ENCODE results near the gene CTNNA3.

DNA sequence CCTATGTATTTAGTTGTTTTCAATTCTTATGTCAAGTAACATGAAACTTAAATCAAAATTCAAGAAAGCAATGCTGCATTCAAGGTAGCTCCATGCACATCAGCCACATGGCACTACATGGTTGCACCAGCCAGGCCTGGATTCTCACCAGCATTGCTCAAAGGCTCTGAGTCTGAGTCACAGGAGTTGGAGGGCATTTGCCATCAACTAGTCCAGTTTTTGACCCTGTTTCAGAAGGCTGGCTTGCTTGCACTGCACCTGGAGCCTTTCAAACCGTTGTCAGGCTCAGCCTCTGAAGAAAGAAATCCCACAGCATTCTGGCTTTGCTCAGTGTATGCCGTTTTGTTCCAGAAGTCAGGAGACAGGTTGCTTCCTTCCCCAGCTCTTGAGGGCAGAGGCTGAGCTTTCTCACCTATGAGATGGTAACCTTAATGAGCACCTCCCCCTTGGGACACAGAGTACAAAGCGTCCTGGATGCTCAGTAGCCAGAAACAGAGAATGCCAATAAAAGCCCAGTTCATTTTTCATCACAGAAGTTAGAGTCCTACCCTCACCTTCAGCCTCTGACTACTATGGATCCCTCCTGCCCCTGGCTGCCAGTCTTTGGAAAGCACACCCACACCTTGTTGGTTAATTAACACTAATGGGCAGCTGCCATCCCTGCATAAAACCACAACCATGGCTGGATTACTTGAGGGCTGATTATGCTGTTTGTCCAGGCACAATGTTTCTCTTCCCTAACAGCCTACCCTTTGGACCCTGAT lies 1058.5 kb downstream of the CTNNA3 start:
- TF ChIP-seq, protein P1, sequence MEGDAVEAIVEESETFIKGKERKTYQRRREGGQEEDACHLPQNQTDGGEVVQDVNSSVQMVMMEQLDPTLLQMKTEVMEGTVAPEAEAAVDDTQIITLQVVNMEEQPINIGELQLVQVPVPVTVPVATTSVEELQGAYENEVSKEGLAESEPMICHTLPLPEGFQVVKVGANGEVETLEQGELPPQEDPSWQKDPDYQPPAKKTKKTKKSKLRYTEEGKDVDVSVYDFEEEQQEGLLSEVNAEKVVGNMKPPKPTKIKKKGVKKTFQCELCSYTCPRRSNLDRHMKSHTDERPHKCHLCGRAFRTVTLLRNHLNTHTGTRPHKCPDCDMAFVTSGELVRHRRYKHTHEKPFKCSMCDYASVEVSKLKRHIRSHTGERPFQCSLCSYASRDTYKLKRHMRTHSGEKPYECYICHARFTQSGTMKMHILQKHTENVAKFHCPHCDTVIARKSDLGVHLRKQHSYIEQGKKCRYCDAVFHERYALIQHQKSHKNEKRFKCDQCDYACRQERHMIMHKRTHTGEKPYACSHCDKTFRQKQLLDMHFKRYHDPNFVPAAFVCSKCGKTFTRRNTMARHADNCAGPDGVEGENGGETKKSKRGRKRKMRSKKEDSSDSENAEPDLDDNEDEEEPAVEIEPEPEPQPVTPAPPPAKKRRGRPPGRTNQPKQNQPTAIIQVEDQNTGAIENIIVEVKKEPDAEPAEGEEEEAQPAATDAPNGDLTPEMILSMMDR (IDR thresholded peaks at IDR 0.05) = no peak
- no peak for TF ChIP-seq POLR2A (IDR thresholded peaks at IDR 0.05)

Measured in lower leg skin (tissue), 3 donors.